KOPT-K1 (cell line): ENCODE results near the gene GM2A.
"Not testable (repeated sequence)": the region's sequence is repeated elsewhere in the genome, so short reads cannot be mapped to it uniquely, and the experiment has no call there.

Source experiments
- H3K27ac ChIP-seq: fragments of 200-600 bp; sonication (generic); 2 replicates; pipeline ENCODE4 v1.5.1; 2016; ENCODE audit warnings: antibody characterized with exemption, mild to moderate bottlenecking, low read depth, low read length; ENCODE audit not compliant: poor library complexity, severe bottlenecking
- H3K36me3 ChIP-seq: fragments of 200-600 bp; sonication (generic); 2 replicates; pipeline ENCODE4 v1.5.1; 2017; ENCODE audit warnings: antibody characterized with exemption, mild to moderate bottlenecking, low read length, moderate library complexity; ENCODE audit not compliant: insufficient read depth
- H3K9me3 ChIP-seq: fragments of 200-600 bp; sonication (generic); 2 replicates; pipeline ENCODE4 v1.5.1; 2017; ENCODE audit warnings: antibody characterized with exemption, low read length, mild to moderate bottlenecking; ENCODE audit not compliant: insufficient read depth, poor library complexity, severe bottlenecking

The GM2A gene

GRCh38 chr5:151238303-151238741 is 14.7 kb upstream of the GM2A start:
- Histone ChIP-seq H3K27ac (no peak overlapping the region), H3K9me3 (no peaks in the 10 kb centered on the region), H3K36me3 (peaks cover 12% of the 10 kb centered on the region; the same call in 1 of the 2 replicates)

GRCh38 chr5:151239237-151239861 is 13.6 kb upstream of the GM2A start:
- peak overlapping the region; percentile 21 for H3K27ac ChIP-seq
- H3K9me3 ChIP-seq = no peaks in the 10 kb centered on the region

GRCh38 chr5:151240268-151240835 is 12.6 kb upstream of the GM2A start:
- H3K27ac ChIP-seq, H3K9me3 ChIP-seq: not testable (repeated sequence)
- H3K36me3 ChIP-seq = 0 out of 2 replicates have a peak, but pooled peaks cover 14% of the 10 kb centered on the region

More at GRCh38 chr5:151239237-151239861, 13.6 kb upstream of the GM2A start:
- H3K36me3 ChIP-seq = peaks cover 13% of the 10 kb centered on the region; the same call in 1 of the 2 replicates

GRCh38 chr5:151240924-151241635 is 11.9 kb upstream of the GM2A start:
- no peaks in the 10 kb centered on the region for H3K9me3 ChIP-seq
- 0 out of 2 replicates have a peak, but pooled peaks cover 18% of the 10 kb centered on the region for H3K36me3 ChIP-seq
- H3K27ac ChIP-seq = no peak overlapping the region

- Histone ChIP-seq H3K27ac (no peak overlapping the region), H3K9me3 (no peaks in the 10 kb centered on the region), H3K36me3 (0 out of 2 replicates have a peak, but pooled peaks cover 18% of the 10 kb centered on the region)
Measured at GRCh38 chr5:151243127-151243526, 9.9 kb upstream of the GM2A start.

GRCh38 chr5:151243564-151243963 is 9.4 kb upstream of the GM2A start:
- Histone ChIP-seq H3K36me3 (0 out of 2 replicates have a peak, but pooled peaks cover 18% of the 10 kb centered on the region), H3K9me3 (no peaks in the 10 kb centered on the region), H3K27ac (no peak overlapping the region)

GRCh38 chr5:151244206-151244605 is 8.8 kb upstream of the GM2A start:
- Histone ChIP-seq H3K27ac (no peak overlapping the region), H3K9me3 (no peaks in the 10 kb centered on the region), H3K36me3 (0 out of 2 replicates have a peak, but pooled peaks cover 21% of the 10 kb centered on the region)

GRCh38 chr5:151245680-151246219 is 7.2 kb upstream of the GM2A start:
- H3K36me3 ChIP-seq = 0 out of 2 replicates have a peak, but pooled peaks cover 18% of the 10 kb centered on the region

GRCh38 chr5:151248651-151249050 is 4.3 kb upstream of the GM2A start:
- Histone ChIP-seq H3K9me3 (no peaks in the 10 kb centered on the region), H3K27ac (no peak overlapping the region), H3K36me3 (0 out of 2 replicates have a peak, but pooled peaks cover 18% of the 10 kb centered on the region)

More at GRCh38 chr5:151245680-151246219, 7.2 kb upstream of the GM2A start:
- no peaks in the 10 kb centered on the region for H3K9me3 ChIP-seq
- H3K27ac ChIP-seq = no peak overlapping the region

GRCh38 chr5:151249281-151249680 is 3.7 kb upstream of the GM2A start:
- no peaks in the 10 kb centered on the region for H3K9me3 ChIP-seq
- H3K27ac ChIP-seq = no peak overlapping the region
- 0 out of 2 replicates have a peak, but pooled peaks cover 13% of the 10 kb centered on the region for H3K36me3 ChIP-seq

- Histone ChIP-seq H3K9me3 (no peaks in the 10 kb centered on the region), H3K36me3 (0 out of 2 replicates have a peak, but pooled peaks cover 8% of the 10 kb centered on the region), H3K27ac (peak overlapping the region; percentile 86)
Measured at GRCh38 chr5:151250346-151251000, 2.5 kb upstream of the GM2A start.

- peak overlapping the region; percentile 86 for H3K27ac ChIP-seq
- 0 out of 2 replicates have a peak, but pooled peaks cover 4% of the 10 kb centered on the region for H3K36me3 ChIP-seq
- no peaks in the 10 kb centered on the region for H3K9me3 ChIP-seq
Measured at GRCh38 chr5:151251001-151251551, 1.9 kb upstream of the GM2A start.

- Histone ChIP-seq H3K9me3 (no peaks in the 10 kb centered on the region), H3K36me3 (0 out of 2 replicates have a peak, but pooled peaks cover 4% of the 10 kb centered on the region), H3K27ac (peak overlapping the region; percentile 86)
Measured at GRCh38 chr5:151251621-151252020, 1.4 kb upstream of the GM2A start.

GRCh38 chr5:151253605-151253950 is 593 bp downstream of the GM2A start:
- Histone ChIP-seq H3K36me3 (0 out of 2 replicates have a peak, but pooled peaks cover 4% of the 10 kb centered on the region), H3K9me3 (no peaks in the 10 kb centered on the region), H3K27ac (peak overlapping the region; percentile 62)
